B cell (primary cell): ENCODE data around the gene TLE2.

Source experiments
- EZH2 ChIP-seq: IDR thresholded peaks from 2 replicates; pipeline ENCODE4 v1.6.1; 2012; ENCODE audit warnings: borderline replicate concordance, low read depth, mild to moderate bottlenecking, moderate library complexity, low read length; ENCODE audit not compliant: insufficient read depth, poor library complexity, severe bottlenecking
- TF ChIP-seq, protein P1 (sequence below): fragments of 200-600 bp; IDR thresholded peaks from one replicate; pipeline ENCODE4 v1.8.0; 2022; ENCODE audit warnings: antibody characterized with exemption, mild to moderate bottlenecking

DNA sequence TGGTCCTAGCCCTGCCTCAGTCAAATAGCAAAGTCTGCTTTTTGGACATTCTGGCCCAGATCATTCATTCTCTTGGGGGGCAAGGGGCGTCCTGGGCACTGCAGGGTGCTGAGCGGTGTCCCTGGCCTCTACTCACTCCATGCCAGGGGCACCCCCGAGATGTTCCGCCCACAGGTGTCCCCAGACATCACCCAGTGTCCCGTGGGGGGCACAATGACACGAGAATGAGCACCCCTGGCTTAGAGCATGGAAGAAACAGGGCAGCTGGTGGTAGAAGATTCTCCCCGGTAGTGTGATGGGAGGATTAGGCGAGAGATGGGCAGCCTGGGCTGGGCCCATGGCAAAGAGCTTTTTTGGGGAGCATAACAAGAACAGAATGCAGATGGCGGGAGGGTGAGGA lies 38.5 kb upstream of the TLE2 start:
- TF ChIP-seq, protein P1, sequence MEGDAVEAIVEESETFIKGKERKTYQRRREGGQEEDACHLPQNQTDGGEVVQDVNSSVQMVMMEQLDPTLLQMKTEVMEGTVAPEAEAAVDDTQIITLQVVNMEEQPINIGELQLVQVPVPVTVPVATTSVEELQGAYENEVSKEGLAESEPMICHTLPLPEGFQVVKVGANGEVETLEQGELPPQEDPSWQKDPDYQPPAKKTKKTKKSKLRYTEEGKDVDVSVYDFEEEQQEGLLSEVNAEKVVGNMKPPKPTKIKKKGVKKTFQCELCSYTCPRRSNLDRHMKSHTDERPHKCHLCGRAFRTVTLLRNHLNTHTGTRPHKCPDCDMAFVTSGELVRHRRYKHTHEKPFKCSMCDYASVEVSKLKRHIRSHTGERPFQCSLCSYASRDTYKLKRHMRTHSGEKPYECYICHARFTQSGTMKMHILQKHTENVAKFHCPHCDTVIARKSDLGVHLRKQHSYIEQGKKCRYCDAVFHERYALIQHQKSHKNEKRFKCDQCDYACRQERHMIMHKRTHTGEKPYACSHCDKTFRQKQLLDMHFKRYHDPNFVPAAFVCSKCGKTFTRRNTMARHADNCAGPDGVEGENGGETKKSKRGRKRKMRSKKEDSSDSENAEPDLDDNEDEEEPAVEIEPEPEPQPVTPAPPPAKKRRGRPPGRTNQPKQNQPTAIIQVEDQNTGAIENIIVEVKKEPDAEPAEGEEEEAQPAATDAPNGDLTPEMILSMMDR = no peak
- TF ChIP-seq EZH2 = no peak
